ENCODE data around the gene VIL1. TPM values are rescaled to one million over a fixed set of nuclear protein-coding genes. Genes with fewer than 3 reads are reported as not detected.
A peak's percentile ranks its signal among the peaks of the same experiment; 100 is the strongest.

Gene VIL1
- total and polyA plus RNA-seq, 2 of the 13 experiments (the other 11 are each of a cell fraction or from before 2014, with no cell fraction given) = 287 to 301 TPM

GRCh38 chr2:218482651-218483050, 63.7 kb downstream of the VIL1 start (continued):
- TF ChIP-seq ONECUT2 (CRISPR knock-in tag; IDR thresholded peaks at IDR 0.05) (no peak), MLXIP (CRISPR knock-in tag; IDR thresholded peaks at IDR 0.05; ENCODE audit: borderline replicate concordance) (no peak), DRAP1 (CRISPR knock-in tag; IDR thresholded peaks at IDR 0.05) (no peak), MAZ (IDR thresholded peaks at IDR 0.05; ENCODE audit: borderline replicate concordance, low read depth, low read length) (no peak), MAZ (CRISPR knock-in tag; IDR thresholded peaks at IDR 0.05; ENCODE audit: low read depth) (no peak), ELF3 (CRISPR knock-in tag; IDR thresholded peaks at IDR 0.05) (no peak)

GRCh38 chr2:218485986-218486667, 67.2 kb downstream of the VIL1 start:
- POLR2A ChIA-PET = interaction anchor here (1.0 to 1.1 kb wide), 2 partner anchors 67 to 86 kb away, joined by 3 to 6 read pairs; partner anchors contain the start of genes CTDSP1 and VIL1
- Histone ChIP-seq H3K9ac (ENCODE audit: insufficient read depth, low read depth, low read length) (peak overlapping the region; percentile 53), H3K4me2 (ENCODE audit: low read depth, low read length) (peak overlapping the region; percentile 43), H3K27me3 (ENCODE audit: control insufficient read depth in 1 of 2, insufficient read depth in 2 of 2, low read length in 2 of 2) (no peaks in the 10 kb centered on the region), H3K4me1 (ENCODE audit: insufficient read depth, low read length) (peaks cover 17% of the 10 kb centered on the region), H3K4me3 (replicated peaks in 1 of 3; ENCODE audit: insufficient read depth in 1 of 3, low read depth in 2 of 3, low read length in 3 of 3) (no peak overlapping the region), H4K20me1 (ENCODE audit: insufficient read depth, low read length) (no peaks in the 10 kb centered on the region), H3K9me3 (ENCODE audit: low read length) (no peaks in the 10 kb centered on the region), H2AFZ (ENCODE audit: low read length) (no peak overlapping the region), H3K36me3 (replicated peaks in 1 of 2; ENCODE audit: control insufficient read depth in 1 of 2, insufficient read depth in 2 of 2, low read length in 2 of 2) (peaks cover 18 to 75% of the 10 kb centered on the region in 2 experiments), H3K27ac (ENCODE audit: extremely low read length, insufficient read depth, low read length) (peak overlapping the region; percentile 77), H3K79me2 (ENCODE audit: insufficient read depth, low read length) (no peaks in the 10 kb centered on the region)
- ATAC-seq (peak; percentile 96), FAIRE-seq (no peak), DNase-seq (ENCODE audit: low spot score) (peak; percentile 48)
- CTCF ChIA-PET (ENCODE audit: low intra/inter-chr PET ratio, low total read pairs) = no interaction called here
- intact Hi-C loops (cut with micrococcal nuclease; ENCODE audit: unreplicated experiment) (no loop called here), in situ Hi-C loops (cut with HindIII; ENCODE audit: extremely low pct_ligation_motif_present, low pct_unique_long_range_greater_than_20kb) (no loop called here)
- WGBS (ENCODE audit: low lambda C conversion rate) = 65% methylated on average over 7 of the region's 7 CpGs
- BruUV-seq (replicated peaks) = no TSS peak
- no peak for TF ChIP-seq GPN1 (CRISPR knock-in tag; IDR thresholded peaks at IDR 0.05; ENCODE audit: borderline replicate concordance)
- no peak for TF ChIP-seq HIC2 (CRISPR knock-in tag; IDR thresholded peaks at IDR 0.05; ENCODE audit: low read depth)
- no peak for TF ChIP-seq SMYD3 (CRISPR knock-in tag; IDR thresholded peaks at IDR 0.05)
- TF ChIP-seq BRD4 (CRISPR knock-in tag; IDR thresholded peaks at IDR 0.05) = no peak
- TF ChIP-seq CREB3 (CRISPR knock-in tag; IDR thresholded peaks at IDR 0.05) = no peak
- no peak for TF ChIP-seq ZNF891 (CRISPR knock-in tag; IDR thresholded peaks at IDR 0.05)
- no peak for TF ChIP-seq FOXP1 (IDR thresholded peaks at IDR 0.05)
- TF ChIP-seq FOXP1 (CRISPR knock-in tag; IDR thresholded peaks at IDR 0.05) = 0 out of 2 replicates have a peak, but pooled peaks have one; percentile 15
- TF ChIP-seq GABPB1 (CRISPR knock-in tag; IDR thresholded peaks at IDR 0.05) = no peak
- no peak for TF ChIP-seq ARID2 (CRISPR knock-in tag; IDR thresholded peaks at IDR 0.05; ENCODE audit: borderline replicate concordance)
- TF ChIP-seq SAP130 (CRISPR knock-in tag; IDR thresholded peaks at IDR 0.05; ENCODE audit: low read depth) = peak; percentile 7; the same call in 1 of the 2 replicates

Data from HepG2 (cell line).